HepG2 (cell line): Measurements from ENCODE around the gene MAPK10. TPM values are rescaled to one million over a fixed set of nuclear protein-coding genes. Genes with fewer than 3 reads are reported as not detected.

Source experiments
- ATAC-seq: fragments of 200-7000 bp; cut with Tn5 transposase; 3 replicates; pipeline ENCODE4 v1.9.1; 2020; ENCODE audit warnings: mild to moderate bottlenecking, moderate library complexity
- BruUV-seq: library from RNA; stranded (reverse); fragments of 400-500 nt; replicated peaks from 2 replicates; lab custom pipeline; 2021; lab: Mats Ljungman, UMichigan
- CTCF ChIA-PET: fragments of 300-600 bp; formaldehyde crosslinking; extraction: SDS; loops from one replicate; lab custom pipeline; 2021; ENCODE audit warnings: low total read pairs, inconsistent platforms, low intra/inter-chr PET ratio; lab: Yijun Ruan, JAX
- POLR2A ChIA-PET: fragments of 350-600 bp; sonication (Branson Sonifier 250); formaldehyde crosslinking; loops from one replicate; lab custom pipeline; 2020; ENCODE audit warnings: antibody characterized with exemption, inconsistent platforms; lab: Yijun Ruan, JAX
- DNase-seq: peaks from one replicate; pipeline ENCODE4 v3.0.0-alpha.2; 2015; ENCODE audit warnings: low spot score
- FAIRE-seq: peaks from 3 replicates; lab custom pipeline; 2011; peaks lifted over from hg19 to GRCh38; lab: Jason Lieb, UNC
- H2AFZ ChIP-seq: one replicate; pipeline ENCODE4 v1.6.1; 2011; ENCODE audit warnings: low read length, inconsistent platforms
- H3K27ac ChIP-seq: fragments of 300-600 bp; 3 replicates; pipeline ENCODE4 v1.8.0; 2011; ENCODE audit warnings: mixed run types, mild to moderate bottlenecking, mixed read lengths, low read length, inconsistent platforms; ENCODE audit not compliant: insufficient read depth; ENCODE audit errors: extremely low read length
- H3K27me3 ChIP-seq, 2 experiments: fragments of 200-600 bp in 1 of 2; 2 replicates in 1 of 2; 3 replicates in 1 of 2; pipeline versions ENCODE4 v1.6.0 to v1.8.0; 2011; ENCODE audit warnings: low read length in 2 of 2, mild to moderate bottlenecking in 2 of 2, moderate library complexity in 2 of 2, inconsistent platforms in 1 of 2; ENCODE audit not compliant: insufficient read depth in 2 of 2, control insufficient read depth in 1 of 2
- H3K36me3 ChIP-seq, 2 experiments: fragments of 200-600 bp in 1 of 2; replicated peaks in 1 of 2; 2 replicates in 1 of 2; 3 replicates in 1 of 2; pipeline versions ENCODE4 v1.5.1 to v1.8.0; 2011; ENCODE audit warnings: low read length in 2 of 2, inconsistent platforms in 1 of 2; ENCODE audit not compliant: insufficient read depth in 2 of 2, control insufficient read depth in 1 of 2
- H3K4me1 ChIP-seq: 2 replicates; pipeline ENCODE4 v1.5.1; 2012; ENCODE audit warnings: low read length, inconsistent platforms; ENCODE audit not compliant: insufficient read depth
- H3K4me2 ChIP-seq: 2 replicates; pipeline ENCODE4 v1.6.0; 2011; ENCODE audit warnings: low read depth, low read length, inconsistent platforms
- H3K4me3 ChIP-seq, 3 experiments: fragments of 200-600 bp in 1 of 3; sonication (generic), shearing (Covaris generic) in 1 of 3; replicated peaks in 1 of 3; 2 replicates each; pipeline ENCODE4 v1.5.1; 2011 to 2016; ENCODE audit warnings: low read length in 3 of 3, inconsistent platforms in 2 of 3, low read depth in 2 of 3, mild to moderate bottlenecking in 2 of 3, control low read depth in 1 of 3, mixed read lengths in 1 of 3; ENCODE audit not compliant: insufficient read depth in 1 of 3
- H3K79me2 ChIP-seq: one replicate; pipeline ENCODE4 v1.6.1; 2011; ENCODE audit warnings: low read length, inconsistent platforms; ENCODE audit not compliant: insufficient read depth
- H3K9ac ChIP-seq: 2 replicates; pipeline ENCODE4 v1.6.0; 2011; ENCODE audit warnings: mild to moderate bottlenecking, low read depth, low read length, inconsistent platforms; ENCODE audit not compliant: insufficient read depth
- H3K9me3 ChIP-seq: 2 replicates; pipeline ENCODE4 v1.5.1; 2012; ENCODE audit warnings: mild to moderate bottlenecking, low read length
- H4K20me1 ChIP-seq: 2 replicates; pipeline ENCODE4 v1.6.0; 2011; ENCODE audit warnings: inconsistent platforms, mild to moderate bottlenecking, low read length, moderate library complexity; ENCODE audit not compliant: insufficient read depth
- AKAP8 ChIP-seq: sonication (generic); formaldehyde crosslinking; IDR thresholded peaks from 2 replicates; pipeline ENCODE4 v1.5.1; 2020; ENCODE audit warnings: mild to moderate bottlenecking, missing genetic modification reagents
- KDM2A ChIP-seq: sonication (generic); formaldehyde crosslinking; IDR thresholded peaks from 2 replicates; pipeline ENCODE4 v1.4.0; 2020; ENCODE audit warnings: low read depth, missing genetic modification reagents, borderline replicate concordance
- NKX3-1 ChIP-seq: sonication (generic); formaldehyde crosslinking; IDR thresholded peaks from 2 replicates; pipeline ENCODE4 v1.5.0; 2020; ENCODE audit warnings: missing genetic modification reagents
- RCOR2 ChIP-seq: IDR thresholded peaks from 2 replicates; pipeline ENCODE4 v1.6.1; 2016; ENCODE audit warnings: missing biosample characterization, missing genetic modification reagents
- ZNF225 ChIP-seq: sonication (generic); formaldehyde crosslinking; IDR thresholded peaks from 2 replicates; pipeline ENCODE4 v1.4.0; 2020; ENCODE audit warnings: mild to moderate bottlenecking, missing genetic modification reagents
- ZNF354B ChIP-seq: sonication (generic); formaldehyde crosslinking; IDR thresholded peaks from 2 replicates; pipeline ENCODE4 v1.8.0; 2022; ENCODE audit warnings: mild to moderate bottlenecking, missing genetic modification reagents
- ZZZ3 ChIP-seq: sonication (generic); formaldehyde crosslinking; IDR thresholded peaks from 2 replicates; pipeline ENCODE4 v1.4.0; 2020; ENCODE audit warnings: missing genetic modification reagents, mild to moderate bottlenecking, borderline replicate concordance
- WGBS: methylation state at CpG from one replicate; pipeline ENCODE4 v1.1.6; 2017; ENCODE audit warnings: low lambda C conversion rate; 5-methylcytosine and 5-hydroxymethylcytosine counted together
- in situ Hi-C: cut with HindIII; loops from 2 replicates; pipeline ENCODE4 v1.10.0; 2017; ENCODE audit warnings: low pct_unique_long_range_greater_than_20kb; ENCODE audit not compliant: extremely low pct_ligation_motif_present
- intact Hi-C: fragments of 100-400 bp; cut with micrococcal nuclease; formaldehyde crosslinking; loops from one replicate; pipeline ENCODE4 v1.10.0; 2022; ENCODE audit not compliant: unreplicated experiment
- polyA plus RNA-seq, 8 experiments: library from polyadenylated mRNA; depleted of rRNA in 3 of 8; stranded (reverse) in 7 of 8; unstranded in 1 of 8; fragments of >200 nt; fragmentation: Illumina TruSeq in 4 of 8; extraction: Trizol in 4 of 8; gene quantifications; 2 replicates each; pipeline versions ENCODE4 v1.2.1 to v1.2.3, GENCODE V29; 2011 to 2016; ENCODE audit warnings: low read depth in 4 of 8, missing spikeins in 1 of 8, mixed read lengths in 1 of 8; ENCODE audit not compliant: insufficient read depth in 1 of 8
- total RNA-seq, 5 experiments: library from RNA; depleted of rRNA; stranded (reverse); fragments of >200 nt; fragmentation: Illumina TruSeq; extraction: Trizol; gene quantifications; 2 replicates each; pipeline ENCODE4 v1.2.3, GENCODE V29; 2016; ENCODE audit warnings: low read depth in 1 of 5
- TF ChIP-seq, protein P1 (sequence below): IDR thresholded peaks from 2 replicates; pipeline ENCODE4 v1.6.1; 2016; ENCODE audit warnings: mild to moderate bottlenecking
- TF ChIP-seq, protein P2 (sequence below): conservative IDR thresholded peaks from 2 replicates; pipeline ENCODE4 v1.6.1; 2018; ENCODE audit warnings: missing genetic modification reagents
- TF ChIP-seq, protein P3 (sequence below): sonication (generic); formaldehyde crosslinking; conservative IDR thresholded peaks from 2 replicates; pipeline ENCODE4 v1.4.0; 2020; ENCODE audit warnings: mild to moderate bottlenecking, missing genetic modification reagents, moderate library complexity
- TF ChIP-seq, protein P4 (sequence below): sonication (generic); formaldehyde crosslinking; IDR thresholded peaks from 2 replicates; pipeline ENCODE4 v1.9.0; 2021; ENCODE audit warnings: missing genetic modification reagents, mild to moderate bottlenecking, borderline replicate concordance

Gene MAPK10
- total and polyA plus RNA-seq, 2 of the 13 experiments (the other 11 are each of a cell fraction or from before 2014, with no cell fraction given): not detected

DNA sequence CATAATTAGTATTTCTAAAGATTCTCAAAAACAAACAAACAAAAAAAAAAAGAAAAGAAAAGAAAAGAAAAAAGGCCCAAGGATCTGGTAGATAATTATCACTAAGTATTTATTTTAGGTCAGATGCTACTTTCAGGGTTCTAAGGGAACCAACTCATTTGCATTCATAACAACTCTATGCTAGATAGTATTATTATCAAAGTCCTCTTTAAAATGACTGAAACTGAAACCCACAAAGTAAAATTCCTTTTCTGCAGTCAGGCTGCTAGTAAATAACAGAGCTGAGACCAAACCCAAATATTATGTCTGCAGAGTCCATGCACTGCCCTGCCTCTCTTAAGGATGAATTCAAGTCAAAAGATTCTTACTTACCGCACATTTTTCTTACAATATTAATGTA, 38.3 kb upstream of the MAPK10 start:
- Histone ChIP-seq H3K4me1 (no peaks in the 10 kb centered on the region), H3K4me3 (no peak overlapping the region), H2AFZ (no peak overlapping the region), H3K9me3 (no peaks in the 10 kb centered on the region), H3K9ac (no peak overlapping the region), H3K27ac (no peak overlapping the region), H3K27me3 (no peaks in the 10 kb centered on the region), H3K79me2 (no peaks in the 10 kb centered on the region), H3K36me3 (no peaks in the 10 kb centered on the region), H3K4me2 (no peak overlapping the region), H4K20me1 (no peaks in the 10 kb centered on the region)
- ATAC-seq (no peak), FAIRE-seq (no peak), DNase-seq (no peak)
- WGBS: 29% methylated on average over 1 of the region's 1 CpG
- BruUV-seq: no TSS peak
- ChIA-PET POLR2A (no interaction called here), CTCF (no interaction called here)
- TF ChIP-seq NKX3-1 (CRISPR knock-in tag): no peak
- TF ChIP-seq ZZZ3 (CRISPR knock-in tag): no peak
- TF ChIP-seq KDM2A (CRISPR knock-in tag): no peak
- no peak for TF ChIP-seq ZNF225 (CRISPR knock-in tag)
- TF ChIP-seq, protein P1, sequence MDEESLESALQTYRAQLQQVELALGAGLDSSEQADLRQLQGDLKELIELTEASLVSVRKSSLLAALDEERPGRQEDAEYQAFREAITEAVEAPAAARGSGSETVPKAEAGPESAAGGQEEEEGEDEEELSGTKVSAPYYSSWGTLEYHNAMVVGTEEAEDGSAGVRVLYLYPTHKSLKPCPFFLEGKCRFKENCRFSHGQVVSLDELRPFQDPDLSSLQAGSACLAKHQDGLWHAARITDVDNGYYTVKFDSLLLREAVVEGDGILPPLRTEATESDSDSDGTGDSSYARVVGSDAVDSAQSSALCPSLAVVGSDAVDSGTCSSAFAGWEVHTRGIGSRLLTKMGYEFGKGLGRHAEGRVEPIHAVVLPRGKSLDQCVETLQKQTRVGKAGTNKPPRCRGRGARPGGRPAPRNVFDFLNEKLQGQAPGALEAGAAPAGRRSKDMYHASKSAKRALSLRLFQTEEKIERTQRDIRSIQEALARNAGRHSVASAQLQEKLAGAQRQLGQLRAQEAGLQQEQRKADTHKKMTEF: no peak
- TF ChIP-seq AKAP8 (CRISPR knock-in tag): no peak
- TF ChIP-seq ZNF354B (CRISPR knock-in tag): no peak
- TF ChIP-seq, protein P2, sequence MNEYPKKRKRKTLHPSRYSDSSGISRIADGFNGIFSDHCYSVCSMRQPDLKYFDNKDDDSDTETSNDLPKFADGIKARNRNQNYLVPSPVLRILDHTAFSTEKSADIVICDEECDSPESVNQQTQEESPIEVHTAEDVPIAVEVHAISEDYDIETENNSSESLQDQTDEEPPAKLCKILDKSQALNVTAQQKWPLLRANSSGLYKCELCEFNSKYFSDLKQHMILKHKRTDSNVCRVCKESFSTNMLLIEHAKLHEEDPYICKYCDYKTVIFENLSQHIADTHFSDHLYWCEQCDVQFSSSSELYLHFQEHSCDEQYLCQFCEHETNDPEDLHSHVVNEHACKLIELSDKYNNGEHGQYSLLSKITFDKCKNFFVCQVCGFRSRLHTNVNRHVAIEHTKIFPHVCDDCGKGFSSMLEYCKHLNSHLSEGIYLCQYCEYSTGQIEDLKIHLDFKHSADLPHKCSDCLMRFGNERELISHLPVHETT (CRISPR knock-in tag): no peak
- TF ChIP-seq, protein P3, sequence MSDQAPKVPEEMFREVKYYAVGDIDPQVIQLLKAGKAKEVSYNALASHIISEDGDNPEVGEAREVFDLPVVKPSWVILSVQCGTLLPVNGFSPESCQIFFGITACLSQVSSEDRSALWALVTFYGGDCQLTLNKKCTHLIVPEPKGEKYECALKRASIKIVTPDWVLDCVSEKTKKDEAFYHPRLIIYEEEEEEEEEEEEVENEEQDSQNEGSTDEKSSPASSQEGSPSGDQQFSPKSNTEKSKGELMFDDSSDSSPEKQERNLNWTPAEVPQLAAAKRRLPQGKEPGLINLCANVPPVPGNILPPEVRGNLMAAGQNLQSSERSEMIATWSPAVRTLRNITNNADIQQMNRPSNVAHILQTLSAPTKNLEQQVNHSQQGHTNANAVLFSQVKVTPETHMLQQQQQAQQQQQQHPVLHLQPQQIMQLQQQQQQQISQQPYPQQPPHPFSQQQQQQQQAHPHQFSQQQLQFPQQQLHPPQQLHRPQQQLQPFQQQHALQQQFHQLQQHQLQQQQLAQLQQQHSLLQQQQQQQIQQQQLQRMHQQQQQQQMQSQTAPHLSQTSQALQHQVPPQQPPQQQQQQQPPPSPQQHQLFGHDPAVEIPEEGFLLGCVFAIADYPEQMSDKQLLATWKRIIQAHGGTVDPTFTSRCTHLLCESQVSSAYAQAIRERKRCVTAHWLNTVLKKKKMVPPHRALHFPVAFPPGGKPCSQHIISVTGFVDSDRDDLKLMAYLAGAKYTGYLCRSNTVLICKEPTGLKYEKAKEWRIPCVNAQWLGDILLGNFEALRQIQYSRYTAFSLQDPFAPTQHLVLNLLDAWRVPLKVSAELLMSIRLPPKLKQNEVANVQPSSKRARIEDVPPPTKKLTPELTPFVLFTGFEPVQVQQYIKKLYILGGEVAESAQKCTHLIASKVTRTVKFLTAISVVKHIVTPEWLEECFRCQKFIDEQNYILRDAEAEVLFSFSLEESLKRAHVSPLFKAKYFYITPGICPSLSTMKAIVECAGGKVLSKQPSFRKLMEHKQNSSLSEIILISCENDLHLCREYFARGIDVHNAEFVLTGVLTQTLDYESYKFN (CRISPR knock-in tag): no peak
- TF ChIP-seq, protein P4, sequence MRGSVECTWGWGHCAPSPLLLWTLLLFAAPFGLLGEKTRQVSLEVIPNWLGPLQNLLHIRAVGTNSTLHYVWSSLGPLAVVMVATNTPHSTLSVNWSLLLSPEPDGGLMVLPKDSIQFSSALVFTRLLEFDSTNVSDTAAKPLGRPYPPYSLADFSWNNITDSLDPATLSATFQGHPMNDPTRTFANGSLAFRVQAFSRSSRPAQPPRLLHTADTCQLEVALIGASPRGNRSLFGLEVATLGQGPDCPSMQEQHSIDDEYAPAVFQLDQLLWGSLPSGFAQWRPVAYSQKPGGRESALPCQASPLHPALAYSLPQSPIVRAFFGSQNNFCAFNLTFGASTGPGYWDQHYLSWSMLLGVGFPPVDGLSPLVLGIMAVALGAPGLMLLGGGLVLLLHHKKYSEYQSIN (CRISPR knock-in tag): no peak
- TF ChIP-seq RCOR2 (CRISPR knock-in tag): no peak
- in situ Hi-C loops (no loop called here), intact Hi-C loops (no loop called here)
